SU-DHL-6 (cell line): Measurements from ENCODE around the gene GAPVD1.

Experiments used
- EZH2phosphoT487 ChIP-seq: fragments of 200-600 bp; sonication (generic), shearing (Covaris generic); conservative IDR thresholded peaks from 2 replicates; pipeline ENCODE4 v1.6.1; 2018; ENCODE audit warnings: mild to moderate bottlenecking, antibody characterized with exemption, low read length, moderate library complexity, mixed read lengths
- TF ChIP-seq, protein P1 (sequence below): fragments of 200-600 bp; sonication (generic); IDR thresholded peaks from one replicate; pipeline ENCODE4 v1.5.1; 2017; ENCODE audit warnings: antibody characterized with exemption, mild to moderate bottlenecking, low read length, moderate library complexity; ENCODE audit not compliant: insufficient read depth, poor library complexity, severe bottlenecking

DNA sequence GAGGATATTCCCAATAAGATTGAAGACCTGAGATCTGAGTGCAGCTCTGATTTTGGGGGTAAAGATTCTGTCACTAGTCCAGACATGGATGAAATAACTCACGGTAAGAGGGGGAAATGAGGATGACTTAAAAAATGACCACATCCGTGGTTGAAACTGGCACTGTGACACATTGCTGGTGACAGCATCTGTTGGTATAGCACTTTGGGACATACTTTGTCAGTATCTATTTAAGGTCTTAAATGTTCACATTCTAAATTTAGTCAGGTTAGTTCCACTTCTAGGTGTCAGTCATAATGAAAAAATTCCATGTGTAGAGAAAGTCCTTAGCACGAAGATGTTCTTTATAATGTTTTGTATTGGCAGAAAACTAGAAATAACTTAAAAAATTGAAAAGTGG is 70.9 kb downstream of the GAPVD1 start:
- TF ChIP-seq, protein P1, sequence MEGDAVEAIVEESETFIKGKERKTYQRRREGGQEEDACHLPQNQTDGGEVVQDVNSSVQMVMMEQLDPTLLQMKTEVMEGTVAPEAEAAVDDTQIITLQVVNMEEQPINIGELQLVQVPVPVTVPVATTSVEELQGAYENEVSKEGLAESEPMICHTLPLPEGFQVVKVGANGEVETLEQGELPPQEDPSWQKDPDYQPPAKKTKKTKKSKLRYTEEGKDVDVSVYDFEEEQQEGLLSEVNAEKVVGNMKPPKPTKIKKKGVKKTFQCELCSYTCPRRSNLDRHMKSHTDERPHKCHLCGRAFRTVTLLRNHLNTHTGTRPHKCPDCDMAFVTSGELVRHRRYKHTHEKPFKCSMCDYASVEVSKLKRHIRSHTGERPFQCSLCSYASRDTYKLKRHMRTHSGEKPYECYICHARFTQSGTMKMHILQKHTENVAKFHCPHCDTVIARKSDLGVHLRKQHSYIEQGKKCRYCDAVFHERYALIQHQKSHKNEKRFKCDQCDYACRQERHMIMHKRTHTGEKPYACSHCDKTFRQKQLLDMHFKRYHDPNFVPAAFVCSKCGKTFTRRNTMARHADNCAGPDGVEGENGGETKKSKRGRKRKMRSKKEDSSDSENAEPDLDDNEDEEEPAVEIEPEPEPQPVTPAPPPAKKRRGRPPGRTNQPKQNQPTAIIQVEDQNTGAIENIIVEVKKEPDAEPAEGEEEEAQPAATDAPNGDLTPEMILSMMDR = no peak
- no peak for TF ChIP-seq EZH2phosphoT487
